ENCODE results near the gene ATAD1.
"Not testable (repeated sequence)": the region's sequence is repeated elsewhere in the genome, so short reads cannot be mapped to it uniquely, and the experiment has no call there.

The ATAD1 gene

GRCh38 chr10:87750001-87750671 is 67.9 kb downstream of the ATAD1 start:
- Mint-ChIP-seq H3K4me1 (ENCODE audit: low read depth) (no peaks in the 10 kb centered on the region), H3K27me3 (no peaks in the 10 kb centered on the region), H3K9me3 (no peaks in the 10 kb centered on the region), H3K4me3 (no peak overlapping the region), H3K27ac (no peak overlapping the region), H3K36me3 (ENCODE audit: low read depth) (peaks cover 30% of the 10 kb centered on the region)
- intact Hi-C loops (cut with micrococcal nuclease), result no loop called here

- H3K27ac Mint-ChIP-seq; H3K4me1 Mint-ChIP-seq (ENCODE audit: low read depth); intact Hi-C loops (cut with micrococcal nuclease): not testable (repeated sequence)
Observed at GRCh38 chr10:87748244-87748643, 69.8 kb downstream of the ATAD1 start.

GRCh38 chr10:87746911-87747310 is 71.1 kb downstream of the ATAD1 start:
- H3K36me3 Mint-ChIP-seq (ENCODE audit: low read depth), result peaks cover 32% of the 10 kb centered on the region
- no peak overlapping the region for H3K4me3 Mint-ChIP-seq
- no peaks in the 10 kb centered on the region for H3K27me3 Mint-ChIP-seq
- no peak overlapping the region for H3K27ac Mint-ChIP-seq
- intact Hi-C loops (cut with micrococcal nuclease), result no loop called here
- peaks cover 8% of the 10 kb centered on the region for H3K4me1 Mint-ChIP-seq (ENCODE audit: low read depth)
- no peaks in the 10 kb centered on the region for H3K9me3 Mint-ChIP-seq

More at GRCh38 chr10:87748244-87748643, 69.8 kb downstream of the ATAD1 start:
- H3K4me3 Mint-ChIP-seq, H3K9me3 Mint-ChIP-seq, H3K27me3 Mint-ChIP-seq: not testable (repeated sequence)
- peaks cover 36% of the 10 kb centered on the region for H3K36me3 Mint-ChIP-seq (ENCODE audit: low read depth)

GRCh38 chr10:87744606-87745005 is 73.4 kb downstream of the ATAD1 start:
- intact Hi-C loops (cut with micrococcal nuclease), result no loop called here
- Mint-ChIP-seq H3K9me3 (no peaks in the 10 kb centered on the region), H3K27me3 (no peaks in the 10 kb centered on the region), H3K4me1 (ENCODE audit: low read depth) (peaks cover 8% of the 10 kb centered on the region), H3K27ac (no peak overlapping the region), H3K36me3 (ENCODE audit: low read depth) (peaks cover 33% of the 10 kb centered on the region), H3K4me3 (no peak overlapping the region)

- H3K4me3 Mint-ChIP-seq; H3K27ac Mint-ChIP-seq; H3K4me1 Mint-ChIP-seq (ENCODE audit: low read depth); H3K9me3 Mint-ChIP-seq; intact Hi-C loops (cut with micrococcal nuclease); H3K27me3 Mint-ChIP-seq: not testable (repeated sequence)
- peaks cover 28% of the 10 kb centered on the region for H3K36me3 Mint-ChIP-seq (ENCODE audit: low read depth)
Observed at GRCh38 chr10:87742992-87743610, 74.9 kb downstream of the ATAD1 start.

- H3K36me3 Mint-ChIP-seq (ENCODE audit: low read depth), result peaks cover 26% of the 10 kb centered on the region
- H3K4me1 Mint-ChIP-seq (ENCODE audit: low read depth), result peaks cover 8% of the 10 kb centered on the region
- intact Hi-C loops (cut with micrococcal nuclease), result no loop called here
- no peaks in the 10 kb centered on the region for H3K27me3 Mint-ChIP-seq
- no peaks in the 10 kb centered on the region for H3K9me3 Mint-ChIP-seq
- no peak overlapping the region for H3K27ac Mint-ChIP-seq
- H3K4me3 Mint-ChIP-seq, result no peak overlapping the region
Observed at GRCh38 chr10:87740254-87740655, 77.8 kb downstream of the ATAD1 start.

- H3K4me3 Mint-ChIP-seq, result no peak overlapping the region
- H3K4me1 Mint-ChIP-seq (ENCODE audit: low read depth), result peaks cover 14% of the 10 kb centered on the region
- no peak overlapping the region for H3K27ac Mint-ChIP-seq
- intact Hi-C loops (cut with micrococcal nuclease), result no loop called here
- no peaks in the 10 kb centered on the region for H3K27me3 Mint-ChIP-seq
- H3K9me3 Mint-ChIP-seq, result no peaks in the 10 kb centered on the region
- peaks cover 20% of the 10 kb centered on the region for H3K36me3 Mint-ChIP-seq (ENCODE audit: low read depth)
Observed at GRCh38 chr10:87739703-87740102, 78.3 kb downstream of the ATAD1 start.

- H3K4me3 Mint-ChIP-seq; H3K9me3 Mint-ChIP-seq; intact Hi-C loops (cut with micrococcal nuclease); H3K27me3 Mint-ChIP-seq; H3K27ac Mint-ChIP-seq; H3K36me3 Mint-ChIP-seq (ENCODE audit: low read depth): not testable (repeated sequence)
- H3K4me1 Mint-ChIP-seq (ENCODE audit: low read depth), result peaks cover 20% of the 10 kb centered on the region
Observed at GRCh38 chr10:87738253-87738652, 79.8 kb downstream of the ATAD1 start.

- no peaks in the 10 kb centered on the region for H3K27me3 Mint-ChIP-seq
- no peaks in the 10 kb centered on the region for H3K36me3 Mint-ChIP-seq (ENCODE audit: low read depth)
- H3K4me3 Mint-ChIP-seq, result no peak overlapping the region
- peak overlapping the region; percentile 47 for H3K27ac Mint-ChIP-seq
- peaks cover 18% of the 10 kb centered on the region for H3K4me1 Mint-ChIP-seq (ENCODE audit: low read depth)
- H3K9me3 Mint-ChIP-seq, result no peaks in the 10 kb centered on the region
- intact Hi-C loops (cut with micrococcal nuclease), result loop anchor here (1.0 kb wide), 1 partner anchor 79 kb away; no protein-coding TSS in a partner anchor
Observed at GRCh38 chr10:87734987-87735827, 82.8 kb downstream of the ATAD1 start.

- Mint-ChIP-seq H3K4me3 (no peak overlapping the region), H3K4me1 (ENCODE audit: low read depth) (peaks cover 18% of the 10 kb centered on the region), H3K27me3 (no peaks in the 10 kb centered on the region), H3K9me3 (no peaks in the 10 kb centered on the region), H3K36me3 (ENCODE audit: low read depth) (no peaks in the 10 kb centered on the region), H3K27ac (no peak overlapping the region)
- intact Hi-C loops (cut with micrococcal nuclease), result no loop called here
Observed at GRCh38 chr10:87733081-87733480, 84.9 kb downstream of the ATAD1 start.

GRCh38 chr10:87729940-87730339 is 88.1 kb downstream of the ATAD1 start:
- Mint-ChIP-seq H3K9me3 (no peaks in the 10 kb centered on the region), H3K27me3 (no peaks in the 10 kb centered on the region), H3K36me3 (ENCODE audit: low read depth) (peaks cover 7% of the 10 kb centered on the region), H3K27ac (no peak overlapping the region), H3K4me3 (no peak overlapping the region), H3K4me1 (ENCODE audit: low read depth) (peaks cover 14% of the 10 kb centered on the region)
- intact Hi-C loops (cut with micrococcal nuclease), result no loop called here

GRCh38 chr10:87724789-87725188 is 93.2 kb downstream of the ATAD1 start:
- no peaks in the 10 kb centered on the region for H3K4me1 Mint-ChIP-seq (ENCODE audit: low read depth)
- no peak overlapping the region for H3K27ac Mint-ChIP-seq
- no peaks in the 10 kb centered on the region for H3K27me3 Mint-ChIP-seq
- peaks cover 7% of the 10 kb centered on the region for H3K36me3 Mint-ChIP-seq (ENCODE audit: low read depth)
- H3K9me3 Mint-ChIP-seq, result no peaks in the 10 kb centered on the region
- intact Hi-C loops (cut with micrococcal nuclease), result no loop called here
- no peak overlapping the region for H3K4me3 Mint-ChIP-seq

GRCh38 chr10:87723500-87723899 is 94.5 kb downstream of the ATAD1 start:
- Mint-ChIP-seq H3K36me3 (ENCODE audit: low read depth) (peaks cover 7% of the 10 kb centered on the region), H3K27ac (no peak overlapping the region), H3K27me3 (no peaks in the 10 kb centered on the region), H3K4me3 (no peak overlapping the region), H3K9me3 (no peaks in the 10 kb centered on the region), H3K4me1 (ENCODE audit: low read depth) (no peaks in the 10 kb centered on the region)
- intact Hi-C loops (cut with micrococcal nuclease), result no loop called here

- no peaks in the 10 kb centered on the region for H3K27me3 Mint-ChIP-seq
- no peak overlapping the region for H3K4me3 Mint-ChIP-seq
- no peaks in the 10 kb centered on the region for H3K9me3 Mint-ChIP-seq
- no peaks in the 10 kb centered on the region for H3K4me1 Mint-ChIP-seq (ENCODE audit: low read depth)
- intact Hi-C loops (cut with micrococcal nuclease), result no loop called here
- H3K36me3 Mint-ChIP-seq (ENCODE audit: low read depth), result peaks cover 7% of the 10 kb centered on the region
- H3K27ac Mint-ChIP-seq, result no peak overlapping the region
Observed at GRCh38 chr10:87722716-87723115, 95.3 kb downstream of the ATAD1 start.
